Activated CD4-positive, CD25-positive, alpha-beta regulatory T cell treated with anti-CD3 and anti-CD28 coated beads, Interleukin-2, amount 50 U/mL, for 72 hours (primary cell): ENCODE data around the gene SMO.
"Not testable (repeated sequence)": the region's sequence is repeated elsewhere in the genome, so short reads cannot be mapped to it uniquely, and the experiment has no call there.

Source experiments
- DNase-seq: peaks from one replicate; pipeline ENCODE4 v3.0.0; 2021

SMO gene

DNA sequence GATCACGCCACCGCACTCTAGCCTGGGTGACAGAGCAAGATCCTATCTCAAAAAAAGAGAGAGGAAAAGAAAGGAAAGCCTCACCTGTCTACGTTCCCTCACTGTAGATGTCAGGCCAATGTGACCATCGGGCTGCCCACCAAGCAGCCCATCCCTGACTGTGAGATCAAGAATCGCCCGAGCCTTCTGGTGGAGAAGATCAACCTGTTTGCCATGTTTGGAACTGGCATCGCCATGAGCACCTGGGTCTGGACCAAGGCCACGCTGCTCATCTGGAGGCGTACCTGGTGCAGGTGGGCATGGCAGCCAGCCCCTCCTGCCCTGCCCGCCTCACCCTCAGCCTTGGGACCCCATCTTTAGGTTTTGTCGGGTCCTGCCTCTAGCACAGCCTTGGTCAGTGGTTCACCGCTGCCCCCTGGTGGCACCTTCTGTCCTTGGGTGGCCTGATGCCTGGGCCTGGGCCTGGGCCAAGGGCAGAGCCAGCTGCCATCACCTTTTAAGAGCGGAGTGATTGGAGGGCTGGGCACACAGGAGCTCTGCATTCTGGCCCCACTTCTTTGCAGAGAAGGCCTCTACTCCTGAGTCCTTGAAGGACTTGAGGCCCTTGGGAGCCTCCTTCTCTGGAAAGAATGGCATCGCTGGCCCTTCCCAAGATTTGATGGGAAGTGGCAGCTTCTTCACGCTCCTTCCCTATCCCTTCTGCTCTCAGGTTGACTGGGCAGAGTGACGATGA is 22.0 kb downstream of the SMO start:
- DNase-seq: peak; percentile 74

DNA sequence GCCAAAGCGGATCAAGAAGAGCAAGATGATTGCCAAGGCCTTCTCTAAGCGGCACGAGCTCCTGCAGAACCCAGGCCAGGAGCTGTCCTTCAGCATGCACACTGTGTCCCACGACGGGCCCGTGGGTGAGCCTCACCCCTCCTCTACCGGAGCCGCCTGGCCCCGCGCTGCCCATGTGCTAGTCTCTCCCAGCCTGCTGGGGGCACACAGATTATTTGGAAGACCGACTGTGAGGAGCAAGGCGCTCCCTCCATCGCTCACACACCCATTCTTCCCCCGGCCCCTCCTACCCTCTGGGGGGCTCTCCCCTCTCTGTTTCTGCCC is 22.5 kb downstream of the SMO start:
- no peak for DNase-seq

DNA sequence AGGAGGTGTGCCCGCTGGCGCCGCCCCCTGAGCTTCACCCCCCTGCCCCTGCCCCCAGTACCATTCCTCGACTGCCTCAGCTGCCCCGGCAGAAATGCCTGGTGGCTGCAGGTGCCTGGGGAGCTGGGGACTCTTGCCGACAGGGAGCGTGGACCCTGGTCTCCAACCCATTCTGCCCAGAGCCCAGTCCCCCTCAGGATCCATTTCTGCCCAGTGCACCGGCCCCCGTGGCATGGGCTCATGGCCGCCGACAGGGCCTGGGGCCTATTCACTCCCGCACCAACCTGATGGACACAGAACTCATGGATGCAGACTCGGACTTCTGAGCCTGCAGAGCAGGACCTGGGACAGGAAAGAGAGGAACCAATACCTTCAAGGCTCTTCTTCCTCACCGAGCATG is 23.7 kb downstream of the SMO start:
- no peak for DNase-seq

DNA sequence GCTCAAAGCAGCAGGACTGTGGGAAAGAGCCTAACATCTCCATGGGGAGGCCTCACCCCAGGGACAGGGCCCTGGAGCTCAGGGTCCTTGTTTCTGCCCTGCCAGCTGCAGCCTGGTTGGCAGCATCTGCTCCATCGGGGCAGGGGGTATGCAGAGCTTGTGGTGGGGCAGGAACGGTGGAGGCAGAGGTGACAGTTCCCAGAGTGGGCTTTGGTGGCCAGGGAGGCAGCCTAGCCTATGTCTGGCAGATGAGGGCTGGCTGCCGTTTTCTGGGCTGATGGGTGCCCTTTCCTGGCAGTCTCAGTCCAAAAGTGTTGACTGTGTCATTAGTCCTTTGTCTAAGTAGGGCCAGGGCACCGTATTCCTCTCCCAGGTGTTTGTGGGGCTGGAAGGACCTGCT is 24.2 kb downstream of the SMO start:
- no peak for DNase-seq

DNA sequence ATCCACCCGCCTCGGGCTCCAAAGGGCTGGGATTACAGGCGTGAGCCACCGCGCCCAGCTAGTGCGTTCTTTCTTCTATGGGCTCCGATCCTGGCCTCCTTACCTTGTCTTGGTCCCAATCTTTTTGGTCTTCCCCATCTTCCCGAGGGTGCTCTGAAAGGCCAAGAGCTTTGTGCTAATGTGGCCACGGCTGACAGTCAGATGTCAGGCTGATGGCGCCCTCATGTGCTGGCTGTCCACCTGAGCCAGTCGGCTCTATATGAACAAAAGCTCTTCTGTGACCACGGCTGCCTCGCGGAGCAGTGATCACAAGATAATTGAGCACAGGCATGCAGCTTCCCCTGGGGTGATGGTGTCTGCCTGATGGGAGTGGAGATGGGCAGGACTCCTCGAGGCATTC is 25.4 kb downstream of the SMO start:
- no peak for DNase-seq

DNA sequence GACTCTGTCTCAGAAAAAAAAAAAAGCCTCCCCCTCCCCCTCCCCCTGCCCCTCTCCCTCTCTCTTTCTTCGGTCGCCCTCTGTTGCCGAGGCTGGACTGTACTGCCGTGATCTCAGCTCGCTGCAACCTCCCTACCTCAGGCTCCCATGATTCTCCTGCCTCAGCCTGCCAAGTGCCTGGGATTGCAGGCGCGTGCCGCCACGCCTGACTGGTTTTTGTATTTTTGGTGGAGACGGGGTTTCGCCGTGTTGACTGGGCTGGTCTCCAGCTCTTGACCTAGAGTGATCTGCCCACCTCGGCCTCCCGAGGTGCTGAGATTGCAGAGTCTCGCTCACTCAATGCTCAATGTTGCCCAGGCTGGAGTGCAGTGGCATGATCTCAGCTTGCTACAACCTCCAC is 27.3 kb downstream of the SMO start:
- DNase-seq: not testable (repeated sequence)

DNA sequence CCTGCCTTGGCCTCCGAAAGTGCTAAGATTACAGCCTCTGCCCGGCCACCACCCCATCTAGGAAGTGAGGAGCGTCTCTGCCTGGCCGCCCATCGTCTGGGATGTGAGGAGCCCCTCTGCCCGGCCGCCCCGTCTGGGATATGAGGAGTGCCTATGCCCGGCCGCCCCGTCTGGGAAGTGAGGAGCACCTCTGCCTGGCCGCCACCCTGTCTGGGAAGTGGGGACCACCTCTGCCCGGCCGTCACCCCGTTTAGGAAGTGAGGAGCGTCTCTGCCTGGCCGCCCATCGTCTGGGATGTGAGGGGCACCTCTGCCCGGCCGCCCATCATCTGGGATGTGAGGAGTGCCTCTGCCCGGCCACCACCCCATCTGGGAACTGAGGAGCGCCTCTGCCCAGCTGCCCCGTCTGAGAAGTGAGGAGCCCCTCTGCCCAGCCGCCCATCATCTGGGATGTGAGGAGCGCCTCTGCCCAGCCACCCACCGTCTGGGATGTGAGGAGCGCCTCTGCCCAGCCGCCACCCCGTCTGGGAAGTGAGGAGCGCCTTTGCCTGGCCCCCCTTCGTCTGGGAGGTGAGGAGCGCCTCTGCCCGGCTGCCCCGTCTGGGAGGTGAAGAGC is 27.8 kb downstream of the SMO start:
- DNase-seq: not testable (repeated sequence)

- not testable (repeated sequence) for DNase-seq
Observed at GRCh38 chr7:129216821-129217416, 28.5 kb downstream of the SMO start.

- peak; percentile 80 for DNase-seq
Observed at GRCh38 chr7:129218514-129219062, 30.2 kb downstream of the SMO start.

DNA sequence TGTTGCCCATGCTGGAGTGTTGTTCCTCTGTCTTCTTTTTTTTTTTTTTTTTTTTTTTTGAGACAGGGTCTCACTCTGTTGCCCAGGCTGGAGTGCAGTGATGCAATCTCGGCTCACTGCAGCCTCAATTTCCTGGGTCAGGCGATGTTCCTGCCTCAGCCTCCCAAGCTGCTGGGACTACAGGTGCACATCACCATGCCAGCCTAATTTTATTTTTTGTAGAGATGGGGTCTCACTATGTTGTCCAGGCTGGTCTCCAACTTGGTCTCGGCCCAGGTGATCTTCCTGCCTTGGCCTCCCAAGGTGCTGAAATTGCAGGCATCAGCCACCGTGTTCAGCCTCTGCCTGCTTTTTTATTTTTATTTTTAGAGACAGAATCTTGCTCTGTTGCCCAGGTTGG is 30.7 kb downstream of the SMO start:
- not testable (repeated sequence) for DNase-seq

- no peak for DNase-seq
Observed at GRCh38 chr7:129222064-129222463, 33.6 kb downstream of the SMO start.

DNA sequence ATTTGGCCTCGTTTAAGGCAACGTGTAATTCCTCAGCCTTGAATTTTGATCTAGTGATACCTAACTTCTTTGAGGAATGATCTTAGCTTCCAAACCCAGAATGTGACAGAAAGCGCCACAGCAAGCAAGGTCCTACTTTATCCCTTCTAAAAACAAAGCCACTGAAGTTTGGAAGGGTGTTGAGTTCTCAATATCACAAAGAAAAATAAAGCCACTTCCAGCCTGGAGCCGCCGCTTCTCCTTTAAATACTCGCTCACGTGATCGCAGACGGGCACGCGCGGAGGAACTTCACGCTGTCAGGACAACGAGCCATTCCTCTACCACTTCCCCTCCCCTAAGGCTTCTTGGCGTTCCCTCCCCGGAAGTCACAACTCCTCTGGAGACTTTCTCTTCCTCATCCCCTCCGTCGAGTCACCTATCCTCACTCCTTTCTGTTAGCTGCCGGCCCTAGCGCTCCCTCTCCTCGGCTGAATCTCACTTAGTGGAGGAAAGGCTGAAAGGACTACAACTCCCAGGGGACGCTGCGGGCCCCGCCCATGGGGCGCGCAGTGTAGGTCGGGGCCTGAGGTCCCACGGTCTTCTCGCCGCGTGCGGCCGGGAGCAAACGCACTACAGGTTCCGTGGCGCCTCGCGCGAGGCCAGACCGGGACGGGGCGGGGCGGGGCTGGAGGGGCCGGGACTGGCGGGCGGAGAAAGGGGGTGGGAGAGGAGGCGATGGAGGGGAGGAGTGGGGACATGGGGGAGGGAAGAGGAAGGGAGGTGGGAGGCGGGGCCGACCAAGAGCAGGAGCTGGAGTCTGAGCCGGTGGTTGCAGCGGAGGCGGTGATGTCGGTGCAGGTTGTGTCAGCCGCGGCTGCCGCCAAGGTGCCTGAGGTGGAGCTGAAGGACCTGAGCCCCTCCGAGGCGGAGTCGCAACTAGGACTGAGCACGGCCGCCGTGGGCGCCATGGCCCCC is 36.1 kb downstream of the SMO start, which contains the start of gene AHCYL2:
TSS of gene AHCYL2 (plus strand) at position 780 of the 955 bp plus-strand sequence.
- DNase-seq: peak; percentile 91

DNA sequence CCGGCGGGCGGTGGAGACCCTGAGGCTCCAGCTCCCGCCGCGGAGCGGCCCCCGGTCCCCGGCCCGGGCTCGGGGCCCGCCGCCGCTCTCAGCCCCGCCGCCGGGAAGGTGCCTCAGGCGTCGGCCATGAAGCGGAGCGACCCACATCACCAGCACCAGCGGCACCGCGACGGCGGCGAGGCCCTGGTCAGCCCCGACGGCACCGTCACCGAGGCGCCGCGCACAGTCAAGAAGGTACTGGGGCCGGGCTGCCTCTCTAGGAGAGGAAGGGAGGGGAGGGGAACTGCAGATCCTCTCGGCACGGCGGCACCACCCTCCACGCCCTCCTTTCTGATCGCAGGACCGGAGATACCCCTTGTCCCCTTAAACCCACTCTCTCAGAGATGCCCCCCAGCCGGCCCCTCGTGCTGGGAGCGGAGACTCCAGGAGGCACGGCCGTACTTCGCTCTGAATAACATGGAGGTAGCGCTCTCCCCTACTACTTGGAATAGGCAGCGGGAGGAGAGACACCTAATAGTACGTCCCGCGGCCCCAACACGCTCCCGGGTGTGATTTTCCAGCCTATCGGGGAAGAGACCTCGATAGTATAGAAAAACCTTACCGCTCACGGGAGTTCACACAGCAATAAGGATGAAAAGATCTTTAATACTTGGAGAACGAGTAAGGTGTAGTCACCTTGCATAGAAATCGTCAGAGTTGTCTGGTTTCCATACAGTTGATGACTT is 36.9 kb downstream of the SMO start:
- peak; percentile 63 for DNase-seq

DNA sequence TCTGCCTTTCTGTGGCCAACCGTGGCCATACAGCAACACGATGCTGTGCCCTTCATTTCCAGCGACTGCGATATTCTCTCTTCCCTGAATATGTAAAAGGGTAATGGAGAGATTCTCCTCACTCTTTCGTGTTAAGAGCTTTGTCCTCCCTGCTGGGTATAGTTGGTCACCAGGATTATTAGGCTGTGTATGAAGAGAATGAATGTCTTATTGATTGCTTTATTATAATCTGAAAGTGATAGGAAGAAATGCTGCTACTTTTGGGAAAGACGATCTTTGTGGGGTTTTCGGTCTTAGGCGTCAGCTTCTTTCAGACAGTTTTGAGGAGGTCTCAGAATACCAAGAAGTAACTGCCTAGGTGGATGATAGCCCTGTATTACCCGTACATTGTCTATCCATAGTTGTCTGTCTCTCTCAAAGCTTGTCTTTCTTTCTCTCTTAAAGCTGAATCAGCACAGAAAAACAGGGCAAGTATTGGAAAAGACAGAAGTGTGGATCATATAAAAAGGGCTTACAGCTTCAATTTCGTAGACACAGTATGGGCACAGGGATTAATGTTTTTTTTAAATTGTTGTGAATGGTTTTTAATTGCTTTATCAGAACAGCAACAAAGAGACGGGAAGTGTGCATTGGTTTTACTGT is 37.6 kb downstream of the SMO start:
- DNase-seq: no peak

- DNase-seq: no peak
Observed at GRCh38 chr7:129227646-129228578, 39.5 kb downstream of the SMO start.

DNA sequence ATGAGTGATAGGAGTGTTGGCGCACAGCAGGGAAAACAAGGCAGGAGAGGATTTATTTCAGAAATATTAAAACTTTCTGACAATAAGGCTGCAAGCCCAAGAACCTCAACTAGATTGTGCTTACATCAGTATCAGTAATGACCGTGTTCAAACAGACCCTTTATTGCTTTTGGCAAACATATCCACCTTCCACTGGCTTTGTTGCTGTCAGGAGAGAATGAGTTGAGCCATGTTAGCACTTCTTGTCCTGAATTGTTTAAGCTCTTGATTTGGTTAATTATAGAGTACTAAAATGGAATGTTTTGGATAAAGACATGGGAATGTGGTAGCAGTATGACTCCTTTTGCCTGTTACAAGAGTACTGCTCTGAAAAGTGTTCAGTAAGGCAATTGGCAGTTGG is 40.2 kb downstream of the SMO start:
- no peak for DNase-seq

DNA sequence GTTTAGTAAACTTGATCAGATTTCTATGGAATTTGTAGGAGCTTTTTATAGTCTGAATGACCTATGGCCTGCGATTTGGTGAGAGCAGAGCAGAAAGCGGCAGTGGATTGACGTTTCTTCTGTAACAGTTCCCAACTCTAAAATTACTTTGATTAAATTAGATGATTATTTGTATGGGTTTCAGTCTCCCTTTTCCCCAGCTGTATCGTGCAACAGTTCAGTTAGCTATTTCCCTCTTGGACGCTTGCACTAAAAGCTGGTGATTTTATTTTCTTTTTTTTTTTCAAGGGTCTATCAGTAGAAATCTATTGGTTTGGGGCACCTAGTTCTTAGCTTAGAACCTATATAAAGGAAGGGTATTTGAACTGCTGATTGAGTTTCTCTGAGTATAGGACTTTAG is 43.2 kb downstream of the SMO start:
- no peak for DNase-seq

- DNase-seq: no peak
Observed at GRCh38 chr7:129238546-129238945, 50.1 kb downstream of the SMO start.

DNA sequence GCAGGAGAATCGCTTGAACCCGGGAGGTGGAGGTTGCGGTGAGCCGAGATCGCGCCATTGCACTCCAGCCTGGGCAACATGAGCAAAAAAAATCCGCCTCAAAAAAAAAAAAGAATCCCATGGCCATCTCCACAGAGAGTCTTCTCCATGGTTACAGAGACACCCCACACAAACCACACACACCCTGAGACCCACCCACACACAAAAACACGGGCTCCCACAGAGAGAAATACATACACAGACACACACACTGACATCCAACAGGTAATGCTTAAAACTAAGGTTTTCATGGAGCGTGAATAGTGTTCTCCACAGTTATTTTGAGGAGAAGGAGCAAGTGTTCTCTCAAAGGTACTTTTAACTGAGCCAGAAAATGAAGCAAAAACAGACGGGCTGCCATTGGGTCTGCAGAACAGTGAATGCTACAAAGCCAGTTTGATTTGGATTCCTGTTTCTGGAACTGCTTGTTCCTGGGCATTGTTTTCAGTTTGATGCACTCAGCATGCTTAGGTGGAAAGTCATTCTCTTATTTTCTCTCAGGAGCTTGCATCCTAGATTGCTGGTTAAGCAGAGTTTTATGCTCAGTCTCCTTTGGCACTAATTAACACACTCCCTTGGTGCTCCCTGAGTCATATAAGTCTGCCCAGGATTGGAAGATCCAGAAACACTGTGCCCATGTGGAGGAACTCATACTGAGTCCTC is 51.8 kb downstream of the SMO start:
- no peak for DNase-seq

DNA sequence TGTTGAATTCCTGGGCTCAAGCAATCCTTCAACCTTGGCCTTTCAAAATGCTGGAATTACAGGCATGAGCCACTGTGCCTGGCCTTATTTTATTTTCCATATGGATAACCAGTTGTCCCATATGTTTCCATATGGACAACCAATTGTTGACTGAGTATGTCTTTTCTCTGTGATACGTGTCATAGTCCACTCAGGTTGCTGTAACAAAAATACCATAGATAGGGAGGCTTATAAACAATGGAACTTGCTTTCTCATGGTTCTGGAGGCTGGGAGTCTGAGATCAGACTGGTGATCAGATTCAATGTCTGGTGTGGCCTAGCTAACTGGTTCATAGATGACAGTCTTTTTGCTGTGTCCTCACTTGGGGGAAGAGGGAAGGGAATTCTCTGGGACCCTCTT is 55.8 kb downstream of the SMO start:
- no peak for DNase-seq
